GM12873 (cell line): Measurements from ENCODE around the gene AP2A2.

Experiments
- CTCF ChIP-seq: IDR thresholded peaks from 2 replicates; pipeline ENCODE4 v1.5.1; 2012; ENCODE audit warnings: low read depth, mild to moderate bottlenecking, moderate library complexity, low read length, control low read depth; ENCODE audit not compliant: insufficient read depth; ENCODE audit errors: missing control alignments

AP2A2 gene

GRCh38 chr11:1014276-1014675 lies 88.6 kb downstream of the AP2A2 start:
- no peak for TF ChIP-seq CTCF

GRCh38 chr11:1015064-1015463 lies 89.4 kb downstream of the AP2A2 start:
- no peak for TF ChIP-seq CTCF

GRCh38 chr11:1015826-1016545 lies 90.3 kb downstream of the AP2A2 start:
- TF ChIP-seq CTCF: no peak

- TF ChIP-seq CTCF: no peak
Observed at GRCh38 chr11:1017269-1018005, 91.8 kb downstream of the AP2A2 start.

- no peak for TF ChIP-seq CTCF
Observed at GRCh38 chr11:1018091-1018490, 92.4 kb downstream of the AP2A2 start.

- no peak for TF ChIP-seq CTCF
Observed at GRCh38 chr11:1019321-1019910, 93.7 kb downstream of the AP2A2 start.

GRCh38 chr11:1020211-1020905 lies 94.7 kb downstream of the AP2A2 start:
- TF ChIP-seq CTCF: no peak
